Endodermal cell (in vitro differentiated cells): Measurements from ENCODE around the gene CCDC24. TPM values are rescaled to one million over a fixed set of nuclear protein-coding genes. Genes with fewer than 3 reads are reported as not detected.

Experiments
- DNase-seq: peaks from one replicate; pipeline ENCODE4 v3.0.0-alpha.2; 2017
- H3K27ac ChIP-seq: 2 replicates; pipeline ENCODE4 v1.5.1; 2013; ENCODE audit warnings: mild to moderate bottlenecking, low read depth, low read length, moderate library complexity
- H3K27me3 ChIP-seq: 2 replicates; pipeline ENCODE4 v1.6.1; 2013; ENCODE audit warnings: mild to moderate bottlenecking, low read length, moderate library complexity; ENCODE audit not compliant: insufficient read depth, control insufficient read depth, poor library complexity, severe bottlenecking
- H3K36me3 ChIP-seq: 2 replicates; pipeline ENCODE4 v1.7.0; 2013; ENCODE audit warnings: mild to moderate bottlenecking, low read length, moderate library complexity; ENCODE audit not compliant: control insufficient read depth, insufficient read depth
- H3K4me1 ChIP-seq: one replicate; pipeline ENCODE4 v1.7.0; 2013; ENCODE audit warnings: low read length; ENCODE audit not compliant: control insufficient read depth, insufficient read depth
- H3K4me3 ChIP-seq: 2 replicates; pipeline ENCODE4 v1.5.1; 2013; ENCODE audit warnings: mild to moderate bottlenecking, low read length, moderate library complexity
- H3K9ac ChIP-seq: 2 replicates; pipeline ENCODE4 v1.6.1; 2013; ENCODE audit warnings: mild to moderate bottlenecking, low read length, moderate library complexity; ENCODE audit not compliant: poor library complexity, severe bottlenecking; ENCODE audit errors: extremely low read depth
- H3K9me3 ChIP-seq: 2 replicates; pipeline ENCODE4 v1.6.1; 2013; ENCODE audit warnings: mild to moderate bottlenecking, low read length, moderate library complexity; ENCODE audit not compliant: control insufficient read depth
- H3K27ac Mint-ChIP-seq: 2 replicates; pipeline ENCODE4 v1.8.0; 2020; ENCODE audit warnings: mixed read lengths
- H3K27me3 Mint-ChIP-seq: 2 replicates; pipeline ENCODE4 v1.8.0; 2021; ENCODE audit warnings: mild to moderate bottlenecking, mixed read lengths; ENCODE audit not compliant: insufficient read depth
- H3K36me3 Mint-ChIP-seq: 2 replicates; pipeline ENCODE4 v1.8.0; 2020; ENCODE audit warnings: low read depth, mixed read lengths
- H3K4me1 Mint-ChIP-seq: 2 replicates; pipeline ENCODE4 v1.8.0; 2020; ENCODE audit warnings: mixed read lengths
- H3K4me3 Mint-ChIP-seq: 2 replicates; pipeline ENCODE4 v1.8.0; 2020; ENCODE audit warnings: mild to moderate bottlenecking, moderate library complexity, mixed read lengths
- H3K9me3 Mint-ChIP-seq: 2 replicates; pipeline ENCODE4 v1.8.0; 2020; ENCODE audit warnings: mild to moderate bottlenecking, mixed read lengths
- CTCF ChIP-seq: fragments of 200-600 bp; sonication (generic); conservative IDR thresholded peaks from 2 replicates; pipeline ENCODE4 v1.5.0; 2021; ENCODE audit warnings: antibody characterized with exemption, mild to moderate bottlenecking
- WGBS, 2 experiments: methylation state at CpG; one replicate each; pipeline versions ENCODE4 v1.1.5 to v1.1.7; 2013; ENCODE audit warnings: missing lambda C conversion rate in 2 of 2, mixed read lengths in 1 of 2; ENCODE audit not compliant: insufficient coverage in 1 of 2, insufficient read length in 1 of 2; 5-methylcytosine and 5-hydroxymethylcytosine counted together
- total RNA-seq, 2 donors: library from RNA; stranded (reverse); fragmentation: NEBNext Ultra II Directional in 1 of 2; extraction: Animal tissue kit (Norgen Biotek cat#: 25700) in 1 of 2; gene quantifications; 2 replicates in 1 of 2; 3 replicates in 1 of 2; pipeline ENCODE4 v1.2.1, GENCODE V29; 2021

Gene CCDC24
- total RNA-seq, 2 donors from 2014 or later: 26.6 to 31.1 TPM

- WGBS, 2 experiments: 91 to 92% methylated on average over 11 to 17 of the region's 20 CpGs
- Histone ChIP-seq H3K9me3 (no peaks in the 10 kb centered on the region), H3K4me3 (no peak overlapping the region), H3K9ac (no peak overlapping the region), H3K36me3 (no peaks in the 10 kb centered on the region), H3K4me1 (no peaks in the 10 kb centered on the region), H3K27ac (peak overlapping the region; percentile 86), H3K27me3 (no peaks in the 10 kb centered on the region)
- no peak overlapping the region for H3K4me3 Mint-ChIP-seq
- H3K27ac Mint-ChIP-seq: no peak overlapping the region
- TF ChIP-seq CTCF: no peak
- no peaks in the 10 kb centered on the region for H3K4me1 Mint-ChIP-seq
- H3K9me3 Mint-ChIP-seq: no peaks in the 10 kb centered on the region
- H3K27me3 Mint-ChIP-seq: no peaks in the 10 kb centered on the region
- H3K36me3 Mint-ChIP-seq: no peaks in the 10 kb centered on the region
- DNase-seq: peak; percentile 41
Measured at GRCh38 chr1:44016890-44017400, 25.5 kb downstream of the CCDC24 start.

- no peak overlapping the region for H3K4me3 Mint-ChIP-seq
- H3K9me3 Mint-ChIP-seq: no peaks in the 10 kb centered on the region
- TF ChIP-seq CTCF: no peak
- H3K27me3 Mint-ChIP-seq: no peaks in the 10 kb centered on the region
- peak overlapping the region; percentile 30 for H3K27ac Mint-ChIP-seq
- WGBS, 2 experiments: 88 to 92% methylated on average over 11 to 13 of the region's 13 CpGs
- H3K36me3 Mint-ChIP-seq: peaks cover 7% of the 10 kb centered on the region
- no peak overlapping the region for H3K9ac ChIP-seq
- H3K36me3 ChIP-seq: no peaks in the 10 kb centered on the region
- H3K27me3 ChIP-seq: no peaks in the 10 kb centered on the region
- no peak overlapping the region for H3K4me3 ChIP-seq
- no peaks in the 10 kb centered on the region for H3K4me1 Mint-ChIP-seq
- peak overlapping the region; percentile 47 for H3K27ac ChIP-seq
- no peaks in the 10 kb centered on the region for H3K9me3 ChIP-seq
- H3K4me1 ChIP-seq: no peaks in the 10 kb centered on the region
- no peak for DNase-seq
Measured at GRCh38 chr1:44019466-44019948, 28.1 kb downstream of the CCDC24 start.

- H3K4me3 ChIP-seq: no peak overlapping the region
- H3K4me1 ChIP-seq: no peaks in the 10 kb centered on the region
- H3K27me3 ChIP-seq: no peaks in the 10 kb centered on the region
- H3K4me1 Mint-ChIP-seq: no peaks in the 10 kb centered on the region
- no peaks in the 10 kb centered on the region for H3K9me3 Mint-ChIP-seq
- DNase-seq: no peak
- no peaks in the 10 kb centered on the region for H3K27me3 Mint-ChIP-seq
- TF ChIP-seq CTCF: no peak
- no peak overlapping the region for H3K9ac ChIP-seq
- H3K9me3 ChIP-seq: no peaks in the 10 kb centered on the region
- no peak overlapping the region for H3K4me3 Mint-ChIP-seq
- H3K36me3 Mint-ChIP-seq: peaks cover 7% of the 10 kb centered on the region
- WGBS, 2 experiments: 79 to 91% methylated on average over 6 of the region's 6 CpGs
- H3K27ac Mint-ChIP-seq: no peak overlapping the region
- H3K27ac ChIP-seq: no peak overlapping the region
- no peaks in the 10 kb centered on the region for H3K36me3 ChIP-seq
Measured at GRCh38 chr1:44020464-44020863, 29.1 kb downstream of the CCDC24 start.
